Measurements from ENCODE around the gene ACP4. TPM values are rescaled to one million over a fixed set of nuclear protein-coding genes. Genes with fewer than 3 reads are reported as not detected.

ACP4 gene
- total RNA-seq, 2 donors from 2014 or later: not detected

GRCh38 chr19:50817941-50818858 lies 28.0 kb downstream of the ACP4 start:
- intact Hi-C loops (cut with DNase I): no loop called here
- DNase-seq (ENCODE audit: low spot score): no peak

GRCh38 chr19:50818859-50819472 lies 28.8 kb downstream of the ACP4 start:
- DNase-seq (ENCODE audit: low spot score): no peak
- intact Hi-C loops (cut with DNase I): no loop called here

GRCh38 chr19:50819636-50820035 lies 29.4 kb downstream of the ACP4 start:
- intact Hi-C loops (cut with DNase I): no loop called here
- no peak for DNase-seq (ENCODE audit: low spot score)

- intact Hi-C loops (cut with DNase I): no loop called here
- no peak for DNase-seq (ENCODE audit: low spot score)
Measured at GRCh38 chr19:50820086-50820485, 29.9 kb downstream of the ACP4 start.

GRCh38 chr19:50820549-50821247 lies 30.5 kb downstream of the ACP4 start:
- intact Hi-C loops (cut with DNase I): no loop called here

GRCh38 chr19:50821248-50821612 lies 31.0 kb downstream of the ACP4 start:
- no peak for DNase-seq (ENCODE audit: low spot score)
- intact Hi-C loops (cut with DNase I): no loop called here

More at GRCh38 chr19:50820549-50821247, 30.5 kb downstream of the ACP4 start:
- DNase-seq (ENCODE audit: low spot score): no peak

- intact Hi-C loops (cut with DNase I): no loop called here
Measured at GRCh38 chr19:50821622-50822021, 31.4 kb downstream of the ACP4 start.

GRCh38 chr19:50822661-50823208 lies 32.5 kb downstream of the ACP4 start:
- no peak for DNase-seq (ENCODE audit: low spot score)
- intact Hi-C loops (cut with DNase I): no loop called here

More at GRCh38 chr19:50821622-50822021, 31.4 kb downstream of the ACP4 start:
- DNase-seq (ENCODE audit: low spot score): no peak

GRCh38 chr19:50823389-50824042 lies 33.3 kb downstream of the ACP4 start, which contains the start of gene KLK1:
Gene KLK1 (minus strand): TSS chr19:50823787. CDS start chr19:50823748, 39 bp downstream.
- DNase-seq (ENCODE audit: low spot score): no peak

GRCh38 chr19:50826492-50827240 lies 36.5 kb downstream of the ACP4 start:
- peak; percentile 66 for DNase-seq (ENCODE audit: low spot score)
- intact Hi-C loops (cut with DNase I): no loop called here

More at GRCh38 chr19:50823389-50824042, 33.3 kb downstream of the ACP4 start, which contains the start of gene KLK1:
- intact Hi-C loops (cut with DNase I): no loop called here

GRCh38 chr19:50827476-50827875 lies 37.3 kb downstream of the ACP4 start:
- peak; percentile 18 for DNase-seq (ENCODE audit: low spot score)
- intact Hi-C loops (cut with DNase I): no loop called here

- intact Hi-C loops (cut with DNase I): no loop called here
- DNase-seq (ENCODE audit: low spot score): peak; percentile 44
Measured at GRCh38 chr19:50829801-50830200, 39.6 kb downstream of the ACP4 start.

- intact Hi-C loops (cut with DNase I): no loop called here
- peak; percentile 75 for DNase-seq (ENCODE audit: low spot score)
Measured at GRCh38 chr19:50830266-50831025, 40.2 kb downstream of the ACP4 start.

- peak; percentile 63 for DNase-seq (ENCODE audit: low spot score)
- intact Hi-C loops (cut with DNase I): no loop called here
Measured at GRCh38 chr19:50831026-50831396, 40.8 kb downstream of the ACP4 start.

- intact Hi-C loops (cut with DNase I): no loop called here
- DNase-seq (ENCODE audit: low spot score): peak; percentile 72
Measured at GRCh38 chr19:50832666-50833065, 42.5 kb downstream of the ACP4 start.

GRCh38 chr19:50833117-50833801 lies 43.0 kb downstream of the ACP4 start, which contains the start of gene KLK15:
Gene KLK15 (minus strand): TSS chr19:50833574. CDS start chr19:50831492, 2,082 bp downstream.
- intact Hi-C loops (cut with DNase I): no loop called here
- DNase-seq (ENCODE audit: low spot score): peak; percentile 35

GRCh38 chr19:50833802-50834167 lies 43.6 kb downstream of the ACP4 start:
- peak; percentile 23 for DNase-seq (ENCODE audit: low spot score)
- intact Hi-C loops (cut with DNase I): no loop called here
